ENCODE measurements around the gene APBB1.

Gene APBB1

GRCh38 chr11:6419009-6419631 is at the start of gene APBB1:
Gene APBB1, minus strand, starts transcription at chr11:6419094. Its CDS starts 7,747 bp downstream, at chr11:6411347.
- no peak for DNase-seq

- no peak for DNase-seq
Observed at GRCh38 chr11:6459099-6459450, 40.2 kb upstream of the APBB1 start.

GRCh38 chr11:6458352-6459098 is 39.6 kb upstream of the APBB1 start:
- DNase-seq = no peak

GRCh38 chr11:6457581-6458320 is 38.9 kb upstream of the APBB1 start:
- DNase-seq = no peak

GRCh38 chr11:6456361-6457073 is 37.6 kb upstream of the APBB1 start:
- DNase-seq = no peak

GRCh38 chr11:6455070-6455469 is 36.2 kb upstream of the APBB1 start:
- no peak for DNase-seq

- DNase-seq = no peak
Observed at GRCh38 chr11:6453152-6453551, 34.3 kb upstream of the APBB1 start.

- no peak for DNase-seq
Observed at GRCh38 chr11:6452219-6452618, 33.3 kb upstream of the APBB1 start.

GRCh38 chr11:6448574-6448973 is 29.7 kb upstream of the APBB1 start:
- DNase-seq = no peak

- no peak for DNase-seq
Observed at GRCh38 chr11:6443269-6444003, 24.5 kb upstream of the APBB1 start.

- DNase-seq = no peak
Observed at GRCh38 chr11:6442441-6442840, 23.5 kb upstream of the APBB1 start.

GRCh38 chr11:6440906-6441358 is 22.0 kb upstream of the APBB1 start, which contains the start of gene HPX:
Gene HPX, minus strand, starts transcription at chr11:6440987. Its CDS starts 24 bp downstream, at chr11:6440963.
- no peak for DNase-seq

GRCh38 chr11:6438979-6439571 is 20.2 kb upstream of the APBB1 start:
- no peak for DNase-seq

- no peak for DNase-seq
Observed at GRCh38 chr11:6437993-6438392, 19.1 kb upstream of the APBB1 start.

GRCh38 chr11:6437423-6437822 is 18.5 kb upstream of the APBB1 start:
- DNase-seq = no peak

GRCh38 chr11:6433998-6434660 is 15.2 kb upstream of the APBB1 start:
- DNase-seq = no peak

GRCh38 chr11:6431861-6432260 is 13.0 kb upstream of the APBB1 start:
- no peak for DNase-seq

- DNase-seq = no peak
Observed at GRCh38 chr11:6427516-6427915, 8.6 kb upstream of the APBB1 start.

GRCh38 chr11:6420677-6421076 is 1.8 kb upstream of the APBB1 start:
- DNase-seq = no peak

- DNase-seq = no peak
Observed at GRCh38 chr11:6418557-6419008, 311 bp downstream of the APBB1 start.

- no peak for DNase-seq
Observed at GRCh38 chr11:6417907-6418556, 862 bp downstream of the APBB1 start.

All from NCI-H1048 (cell line).